IMR-90 (cell line): Measurements from ENCODE around the gene NMNAT1. TPM values are rescaled to one million over a fixed set of nuclear protein-coding genes. Genes with fewer than 3 reads are reported as not detected.

Experiments used
- ATAC-seq: fragments of 200-7000 bp; cut with Tn5 transposase; 2 replicates; pipeline ENCODE4 v1.9.1; 2020; ENCODE audit warnings: low read depth, mild to moderate bottlenecking, moderate library complexity
- BruUV-seq: library from RNA; stranded (reverse); fragments of 400-500 nt; replicated peaks from 2 replicates; lab custom pipeline; 2021; lab: Mats Ljungman, UMichigan
- CTCF ChIA-PET: fragments of 300-600 bp; formaldehyde crosslinking; extraction: SDS; loops from one replicate; lab custom pipeline; 2021; ENCODE audit warnings: antibody characterized with exemption; lab: Yijun Ruan, JAX
- POLR2A ChIA-PET: fragments of 300-600 bp; sonication (Branson Sonifier 250); formaldehyde crosslinking; loops from one replicate; lab custom pipeline; 2022; ENCODE audit warnings: antibody characterized with exemption; ENCODE audit not compliant: unreplicated experiment; lab: Charles Lee
- DNase-seq: peaks from one replicate; pipeline ENCODE4 v3.0.0; 2013
- H2AFZ ChIP-seq: replicated peaks from 2 replicates; pipeline ENCODE3; 2013; ENCODE audit warnings: low read length, mild to moderate bottlenecking; ENCODE audit not compliant: poor library complexity
- H2AK5ac ChIP-seq: 2 replicates; pipeline ENCODE4 v1.6.1; 2013; ENCODE audit warnings: low read depth, low read length, inconsistent platforms
- H2AK9ac ChIP-seq: replicated peaks from 2 replicates; pipeline ENCODE3; 2013; ENCODE audit warnings: mild to moderate bottlenecking, low read depth, low read length, moderate library complexity; ENCODE audit not compliant: poor library complexity
- H2BK120ac ChIP-seq: 2 replicates; pipeline ENCODE4 v1.6.1; 2013; ENCODE audit warnings: low read depth, low read length, inconsistent platforms
- H2BK15ac ChIP-seq: 3 replicates; pipeline ENCODE4 v1.6.1; 2013; ENCODE audit warnings: low read depth, low read length, inconsistent platforms
- H2BK20ac ChIP-seq: 2 replicates; pipeline ENCODE4 v1.6.1; 2013; ENCODE audit warnings: low read depth, mild to moderate bottlenecking, inconsistent platforms, low read length, moderate library complexity
- H2BK5ac ChIP-seq: 2 replicates; pipeline ENCODE4 v1.6.1; 2013; ENCODE audit warnings: mild to moderate bottlenecking, low read depth, low read length, inconsistent platforms; ENCODE audit not compliant: poor library complexity, severe bottlenecking
- H3K14ac ChIP-seq: replicated peaks from 2 replicates; pipeline ENCODE4 v1.6.1; 2013; ENCODE audit warnings: low read depth, low read length, inconsistent platforms
- H3K18ac ChIP-seq: 2 replicates; pipeline ENCODE4 v1.6.1; 2013; ENCODE audit warnings: low read depth, low read length, control low read depth
- H3K23ac ChIP-seq: 2 replicates; pipeline ENCODE4 v1.6.1; 2013; ENCODE audit warnings: low read depth, low read length, inconsistent platforms
- H3K27ac ChIP-seq: 2 replicates; pipeline ENCODE4 v1.5.1; 2013; ENCODE audit warnings: mild to moderate bottlenecking, control low read depth, low read length; ENCODE audit not compliant: insufficient read depth
- H3K27me3 ChIP-seq: 2 replicates; pipeline ENCODE4 v1.6.1; 2013; ENCODE audit warnings: low read length; ENCODE audit not compliant: control insufficient read depth, insufficient read depth
- H3K36me3 ChIP-seq: 2 replicates; pipeline ENCODE4 v1.6.1; 2013; ENCODE audit warnings: low read length, mixed read lengths; ENCODE audit not compliant: control insufficient read depth, insufficient read depth
- H3K4ac ChIP-seq: 2 replicates; pipeline ENCODE4 v1.6.1; 2013; ENCODE audit warnings: low read depth, low read length, inconsistent platforms
- H3K4me1 ChIP-seq: 2 replicates; pipeline ENCODE4 v1.6.1; 2013; ENCODE audit warnings: low read length, mixed read lengths; ENCODE audit not compliant: control insufficient read depth, insufficient read depth
- H3K4me2 ChIP-seq: 2 replicates; pipeline ENCODE4 v1.6.1; 2013; ENCODE audit warnings: low read depth, mild to moderate bottlenecking, control low read depth, low read length, moderate library complexity
- H3K4me3 ChIP-seq: 2 replicates; pipeline ENCODE4 v1.5.1; 2013; ENCODE audit warnings: low read depth, mild to moderate bottlenecking, control low read depth, low read length, moderate library complexity; ENCODE audit not compliant: insufficient read depth
- H3K56ac ChIP-seq: 2 replicates; pipeline ENCODE4 v1.6.1; 2013; ENCODE audit warnings: low read length, inconsistent platforms; ENCODE audit not compliant: insufficient read depth; ENCODE audit errors: extremely low read depth
- H3K79me1 ChIP-seq, 2 experiments: 2 replicates each; pipeline ENCODE4 v1.6.1; 2013; ENCODE audit warnings: low read length in 2 of 2, inconsistent platforms in 1 of 2, low read depth in 1 of 2
- H3K9ac ChIP-seq: 2 replicates; pipeline ENCODE4 v1.6.1; 2013; ENCODE audit warnings: low read depth, low read length, control low read depth
- H3K9me1 ChIP-seq: 2 replicates; pipeline ENCODE4 v1.6.1; 2013; ENCODE audit warnings: low read length, inconsistent platforms; ENCODE audit not compliant: insufficient read depth
- H3K9me3 ChIP-seq: 2 replicates; pipeline ENCODE4 v1.6.1; 2013; ENCODE audit warnings: low read length; ENCODE audit not compliant: control insufficient read depth, insufficient read depth
- H4K20me1 ChIP-seq: 2 replicates; pipeline ENCODE4 v1.6.1; 2013; ENCODE audit warnings: low read length, inconsistent platforms; ENCODE audit not compliant: insufficient read depth
- H4K5ac ChIP-seq: 2 replicates; pipeline ENCODE4 v1.6.1; 2013; ENCODE audit warnings: mild to moderate bottlenecking, low read depth, low read length, control low read depth
- H4K8ac ChIP-seq, 2 experiments: 2 replicates each; pipeline ENCODE4 v1.6.1; 2013; ENCODE audit warnings: low read depth in 2 of 2, low read length in 2 of 2, control low read depth in 1 of 2, inconsistent platforms in 1 of 2
- H4K91ac ChIP-seq: 2 replicates; pipeline ENCODE4 v1.6.1; 2013; ENCODE audit warnings: low read depth, low read length, inconsistent platforms; ENCODE audit not compliant: insufficient read depth
- CTCF ChIP-seq: conservative IDR thresholded peaks from 2 replicates; pipeline ENCODE4 v1.5.1; 2012; ENCODE audit warnings: mild to moderate bottlenecking, low read depth, low read length, improper control_type of control experiment
- FOS ChIP-seq: fragments of 150-350 bp; IDR thresholded peaks from 2 replicates; pipeline ENCODE4 v1.6.1; 2016; ENCODE audit warnings: low read depth, low read length
- MAZ ChIP-seq: IDR thresholded peaks from 2 replicates; pipeline ENCODE4 v1.6.1; 2012; ENCODE audit warnings: low read depth, mild to moderate bottlenecking, low read length, improper control_type of control experiment, moderate library complexity, borderline replicate concordance
- SMC3 ChIP-seq: fragments of 150-350 bp; IDR thresholded peaks from 2 replicates; pipeline ENCODE4 v1.6.1; 2016; ENCODE audit warnings: low read depth, mild to moderate bottlenecking, antibody characterized with exemption, low read length, moderate library complexity
- WGBS, 2 experiments: methylation state at CpG; one replicate each; pipeline versions ENCODE4 v1.1.5 to v1.1.7; 2013; ENCODE audit warnings: missing lambda C conversion rate in 2 of 2; ENCODE audit not compliant: insufficient read length in 1 of 2; ENCODE audit errors: extremely low coverage in 2 of 2; 5-methylcytosine and 5-hydroxymethylcytosine counted together
- dilution Hi-C: fragments of 300-500 bp; cut with HindIII; formaldehyde crosslinking; loops from one replicate; pipeline ENCODE4 v1.14.3; 2018; ENCODE audit warnings: low sequenced_read_pairs; ENCODE audit not compliant: unreplicated experiment
- in situ Hi-C: fragments of 300-500 bp; cut with MboI; formaldehyde crosslinking; loops from 3 replicates; pipeline ENCODE4 v1.14.3; 2019; ENCODE audit warnings: low sequenced_read_pairs, inconsistent platforms, mixed read lengths
- intact Hi-C: fragments of 100-400 bp; cut with micrococcal nuclease; formaldehyde crosslinking; loops from 2 replicates; pipeline ENCODE4 v1.10.0; 2022
- polyA plus RNA-seq, 3 experiments: library from polyadenylated mRNA; depleted of rRNA; stranded (reverse); fragments of >200 nt; gene quantifications; 2 replicates each; pipeline ENCODE4 v1.2.3, GENCODE V29; 2012; ENCODE audit warnings: low replicate concordance in 1 of 3
- total RNA-seq: library from RNA; depleted of rRNA; stranded (reverse); fragments of >200 nt; gene quantifications from 2 replicates; pipeline ENCODE4 v1.2.3, GENCODE V29; 2012

The NMNAT1 gene
- total and polyA plus RNA-seq, 2 of the 4 experiments (the other 2 are of a cell fraction): 9.1 to 11.7 TPM

GRCh38 chr1:9996624-9997582 is 53.6 kb downstream of the NMNAT1 start, which contains the start of gene RBP7 (continued):
- no peak for TF ChIP-seq MAZ
- no peak for TF ChIP-seq SMC3

- H3K23ac ChIP-seq: no peak overlapping the region
- H3K14ac ChIP-seq: no peak overlapping the region
- H2AK5ac ChIP-seq: no peak overlapping the region
- ChIA-PET POLR2A (no interaction called here), CTCF (no interaction called here)
- no peaks in the 10 kb centered on the region for H3K36me3 ChIP-seq
- no peak for ATAC-seq
- intact Hi-C loops (no loop called here), dilution Hi-C loops (no loop called here), in situ Hi-C loops (no loop called here)
- no peak overlapping the region for H2BK5ac ChIP-seq
- 80% methylated on average over 3 of the region's 8 CpGs; no CpG with 5 or more reads in 1 of the 2 experiments for WGBS, 2 experiments
- H2BK15ac ChIP-seq: no peak overlapping the region
- no peak overlapping the region for H2AK9ac ChIP-seq
- no TSS peak for BruUV-seq
- DNase-seq: no peak
- H3K9me3 ChIP-seq: peaks cover 3% of the 10 kb centered on the region
- no peak overlapping the region for H4K8ac ChIP-seq
- no peak overlapping the region for H4K5ac ChIP-seq
- H3K56ac ChIP-seq: no peak overlapping the region
- H2AFZ ChIP-seq: no peak overlapping the region
- no peaks in the 10 kb centered on the region for H3K9me1 ChIP-seq
- H3K4me2 ChIP-seq: no peak overlapping the region
- TF ChIP-seq CTCF: no peak
- TF ChIP-seq FOS: no peak
- H3K27me3 ChIP-seq: peaks cover 27% of the 10 kb centered on the region
- H3K4me3 ChIP-seq: no peak overlapping the region
- H3K9ac ChIP-seq: no peak overlapping the region
- no peak overlapping the region for H3K18ac ChIP-seq
- H3K4ac ChIP-seq: no peak overlapping the region
- no peak overlapping the region for H3K27ac ChIP-seq
- H2BK120ac ChIP-seq: no peak overlapping the region
- H3K79me1 ChIP-seq: no peaks in the 10 kb centered on the region
- H3K4me1 ChIP-seq: no peaks in the 10 kb centered on the region
- no peaks in the 10 kb centered on the region for H4K20me1 ChIP-seq
- no peak overlapping the region for H2BK20ac ChIP-seq
- no peak overlapping the region for H4K91ac ChIP-seq
Measured at GRCh38 chr1:10001016-10001665, 57.9 kb downstream of the NMNAT1 start.
